K562 (cell line): ENCODE results near the gene NPR1. TPM values are rescaled to one million over a fixed set of nuclear protein-coding genes. Genes with fewer than 3 reads are reported as not detected.

Experiments
- ARID1B ChIP-seq: fragments of 450-650 bp; IDR thresholded peaks from 2 replicates; pipeline ENCODE4 v1.6.1; 2016; ENCODE audit warnings: antibody characterized with exemption, mild to moderate bottlenecking, inconsistent platforms
- BRD9 ChIP-seq: fragments of 450-650 bp; IDR thresholded peaks from 2 replicates; pipeline ENCODE4 v1.6.1; 2018; ENCODE audit warnings: low read depth; ENCODE audit not compliant: partially characterized antibody
- CBX1 ChIP-seq: sonication (generic); IDR thresholded peaks from 2 replicates; pipeline ENCODE4 v1.6.1; 2016; ENCODE audit warnings: antibody characterized with exemption, low read depth, mild to moderate bottlenecking
- HIVEP1 ChIP-seq: fragments of 250-450 bp; sonication (Bioruptor Pico); IDR thresholded peaks from 2 replicates; pipeline ENCODE4 v1.4.0; 2020; ENCODE audit warnings: mild to moderate bottlenecking
- MAZ ChIP-seq, 2 experiments: fragments of 450-650 bp in 1 of 2; sonication (generic) in 1 of 2; formaldehyde crosslinking; IDR thresholded peaks in 1 of 2; conservative IDR thresholded peaks in 1 of 2; 2 replicates each; pipeline versions ENCODE4 v1.4.0 to v1.5.0; 2020; ENCODE audit warnings: mild to moderate bottlenecking in 1 of 2, missing genetic modification reagents in 1 of 2
- MTA1 ChIP-seq: fragments of 450-650 bp; IDR thresholded peaks from 2 replicates; pipeline ENCODE4 v1.6.1; 2017; ENCODE audit warnings: borderline replicate concordance
- NBN ChIP-seq: fragments of 450-650 bp; IDR thresholded peaks from 2 replicates; pipeline ENCODE4 v1.6.1; 2016; ENCODE audit warnings: low read depth, mild to moderate bottlenecking
- NFE2 ChIP-seq: IDR thresholded peaks from 2 replicates; pipeline ENCODE4 v1.6.1; 2014; ENCODE audit warnings: antibody characterized with exemption, low read depth
- RBM25 ChIP-seq: fragments of 200-400 bp; formaldehyde crosslinking; IDR thresholded peaks from 2 replicates; pipeline ENCODE4 v1.6.1; 2018; ENCODE audit warnings: low read length, low read depth, moderate library complexity; ENCODE audit not compliant: severe bottlenecking
- SETDB1 ChIP-seq: IDR thresholded peaks from one replicate; pipeline ENCODE4 v1.6.1; 2012; ENCODE audit warnings: low read length, control low read depth, inconsistent platforms
- SMAD4 ChIP-seq: fragments of 250-450 bp; sonication (Bioruptor Pico); conservative IDR thresholded peaks from 2 replicates; pipeline ENCODE4 v1.8.0; 2021; ENCODE audit warnings: inconsistent platforms, mild to moderate bottlenecking, moderate library complexity
- SMARCA5 ChIP-seq: fragments of 450-650 bp; IDR thresholded peaks from 2 replicates; pipeline ENCODE4 v1.6.1; 2016
- SMC3 ChIP-seq: conservative IDR thresholded peaks from 2 replicates; pipeline ENCODE4 v1.6.1; 2011; ENCODE audit warnings: low read depth, low read length, improper control_type of control experiment; ENCODE audit not compliant: insufficient read depth
- SP2 ChIP-seq: IDR thresholded peaks from 2 replicates; pipeline ENCODE4 v1.6.1; 2011; ENCODE audit warnings: mild to moderate bottlenecking, low read depth, low read length, moderate library complexity; ENCODE audit not compliant: poor library complexity, severe bottlenecking; ENCODE audit errors: extremely low read depth
- SRSF1 ChIP-seq: fragments of 200-400 bp; formaldehyde crosslinking; IDR thresholded peaks from 2 replicates; pipeline ENCODE4 v1.6.1; 2017; ENCODE audit warnings: mild to moderate bottlenecking, low read depth, low read length, moderate library complexity
- ZKSCAN8 ChIP-seq: fragments of 200-800 bp; sonication (Bioruptor generic); IDR thresholded peaks from 2 replicates; pipeline ENCODE4 v1.6.1; 2016; ENCODE audit warnings: missing genetic modification characterization, missing compliant biosample characterization
- ZNF184 ChIP-seq: sonication (generic); formaldehyde crosslinking; IDR thresholded peaks from 2 replicates; pipeline ENCODE4 v1.5.0; 2020; ENCODE audit warnings: missing genetic modification reagents
- ZNF77 ChIP-seq: fragments of 250-450 bp; sonication (Bioruptor Pico); IDR thresholded peaks from 2 replicates; pipeline ENCODE4 v1.5.0; 2020
- polyA plus RNA-seq, 8 experiments: library from polyadenylated mRNA; depleted of rRNA in 4 of 8; stranded (reverse) in 5 of 8; unstranded in 3 of 8; fragments of >200 nt; fragmentation: Nextera tagmentation in 2 of 8; fragmentation: Illumina TruSeq in 1 of 8; extraction: Ambion mirVana in 2 of 8; extraction: Trizol in 1 of 8; gene quantifications; 2 replicates each; pipeline versions ENCODE4 v1.2.1 to v1.2.3, GENCODE V29; 2011 to 2014; ENCODE audit warnings: inconsistent platforms in 1 of 8, missing spikeins in 1 of 8
- total RNA-seq, 7 experiments: library from RNA; depleted of rRNA in 6 of 7; stranded (reverse); fragments of >200 nt in 6 of 7; fragmentation: Illumina TruSeq in 2 of 7; extraction: Trizol in 2 of 7; gene quantifications; 2 replicates each; pipeline versions ENCODE4 v1.2.1 to v1.2.3, GENCODE V29; 2011 to 2021; ENCODE audit warnings: low replicate concordance in 1 of 7
- TF ChIP-seq, protein P1 (sequence below): fragments of 450-650 bp; formaldehyde crosslinking; IDR thresholded peaks from 2 replicates; pipeline ENCODE4 v1.4.0; 2020; ENCODE audit warnings: mild to moderate bottlenecking, moderate library complexity
- TF ChIP-seq, protein P2 (sequence below): fragments of 200-800 bp; sonication (Bioruptor generic); IDR thresholded peaks from 2 replicates; pipeline ENCODE4 v1.6.1; 2016; ENCODE audit warnings: missing genetic modification characterization, missing compliant biosample characterization

Gene NPR1
- total and polyA plus RNA-seq, 9 of the 15 experiments (the other 6 are each of a cell fraction or from before 2014, with no cell fraction given), result 0.05 to 0.16 (median 0.06) TPM; not detected in 6

DNA sequence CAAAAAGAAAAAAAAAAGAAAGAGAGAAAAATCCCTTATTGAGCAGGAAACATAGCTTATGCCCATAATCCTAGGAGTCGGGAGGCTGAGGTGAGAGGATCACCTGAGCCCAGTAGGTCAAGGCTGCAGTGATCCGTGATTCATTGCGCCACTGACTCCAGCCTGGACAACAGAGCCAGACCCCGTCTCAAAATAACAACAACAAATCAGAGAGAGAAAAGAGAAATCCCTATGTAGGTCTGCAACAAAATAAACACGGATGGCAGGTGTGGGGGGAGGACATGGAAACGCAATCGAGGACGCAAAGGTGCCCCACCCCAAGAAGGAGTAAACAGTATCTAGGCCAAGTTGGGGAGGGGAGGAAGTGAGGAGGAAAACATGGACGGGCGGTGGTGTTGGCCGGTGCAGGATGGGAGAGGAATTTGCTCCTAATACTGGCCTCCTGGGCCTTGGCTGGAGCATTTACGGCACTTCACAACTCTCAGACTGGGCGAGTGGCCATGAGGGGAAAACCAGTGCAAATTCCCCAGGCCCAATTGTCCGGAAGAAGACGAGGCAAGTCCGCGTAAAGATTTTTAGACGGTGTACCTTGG lies 45.2 kb upstream of the NPR1 start (continued):
- TF ChIP-seq SRSF1, result no peak
- peak; percentile 55; the same call in 1 of the 2 replicates for TF ChIP-seq NBN
- no peak for TF ChIP-seq SP2
- peak; percentile 87; the same call in 1 of the 2 replicates for TF ChIP-seq SMARCA5
- no peak for TF ChIP-seq SETDB1
- TF ChIP-seq ZNF184, result no peak
- TF ChIP-seq BRD9, result peak; percentile 39
- TF ChIP-seq, protein P1, sequence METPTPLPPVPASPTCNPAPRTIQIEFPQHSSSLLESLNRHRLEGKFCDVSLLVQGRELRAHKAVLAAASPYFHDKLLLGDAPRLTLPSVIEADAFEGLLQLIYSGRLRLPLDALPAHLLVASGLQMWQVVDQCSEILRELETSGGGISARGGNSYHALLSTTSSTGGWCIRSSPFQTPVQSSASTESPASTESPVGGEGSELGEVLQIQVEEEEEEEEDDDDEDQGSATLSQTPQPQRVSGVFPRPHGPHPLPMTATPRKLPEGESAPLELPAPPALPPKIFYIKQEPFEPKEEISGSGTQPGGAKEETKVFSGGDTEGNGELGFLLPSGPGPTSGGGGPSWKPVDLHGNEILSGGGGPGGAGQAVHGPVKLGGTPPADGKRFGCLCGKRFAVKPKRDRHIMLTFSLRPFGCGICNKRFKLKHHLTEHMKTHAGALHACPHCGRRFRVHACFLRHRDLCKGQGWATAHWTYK (CRISPR knock-in tag), result no peak
- no peak; the same call in 1 of the 2 replicates for TF ChIP-seq ZKSCAN8 (CRISPR knock-in tag)
- TF ChIP-seq HIVEP1 (CRISPR knock-in tag), result no peak
- TF ChIP-seq RBM25, result peak; percentile 44
- no peak for TF ChIP-seq NFE2
- no peak for TF ChIP-seq SMAD4
- TF ChIP-seq, protein P2, sequence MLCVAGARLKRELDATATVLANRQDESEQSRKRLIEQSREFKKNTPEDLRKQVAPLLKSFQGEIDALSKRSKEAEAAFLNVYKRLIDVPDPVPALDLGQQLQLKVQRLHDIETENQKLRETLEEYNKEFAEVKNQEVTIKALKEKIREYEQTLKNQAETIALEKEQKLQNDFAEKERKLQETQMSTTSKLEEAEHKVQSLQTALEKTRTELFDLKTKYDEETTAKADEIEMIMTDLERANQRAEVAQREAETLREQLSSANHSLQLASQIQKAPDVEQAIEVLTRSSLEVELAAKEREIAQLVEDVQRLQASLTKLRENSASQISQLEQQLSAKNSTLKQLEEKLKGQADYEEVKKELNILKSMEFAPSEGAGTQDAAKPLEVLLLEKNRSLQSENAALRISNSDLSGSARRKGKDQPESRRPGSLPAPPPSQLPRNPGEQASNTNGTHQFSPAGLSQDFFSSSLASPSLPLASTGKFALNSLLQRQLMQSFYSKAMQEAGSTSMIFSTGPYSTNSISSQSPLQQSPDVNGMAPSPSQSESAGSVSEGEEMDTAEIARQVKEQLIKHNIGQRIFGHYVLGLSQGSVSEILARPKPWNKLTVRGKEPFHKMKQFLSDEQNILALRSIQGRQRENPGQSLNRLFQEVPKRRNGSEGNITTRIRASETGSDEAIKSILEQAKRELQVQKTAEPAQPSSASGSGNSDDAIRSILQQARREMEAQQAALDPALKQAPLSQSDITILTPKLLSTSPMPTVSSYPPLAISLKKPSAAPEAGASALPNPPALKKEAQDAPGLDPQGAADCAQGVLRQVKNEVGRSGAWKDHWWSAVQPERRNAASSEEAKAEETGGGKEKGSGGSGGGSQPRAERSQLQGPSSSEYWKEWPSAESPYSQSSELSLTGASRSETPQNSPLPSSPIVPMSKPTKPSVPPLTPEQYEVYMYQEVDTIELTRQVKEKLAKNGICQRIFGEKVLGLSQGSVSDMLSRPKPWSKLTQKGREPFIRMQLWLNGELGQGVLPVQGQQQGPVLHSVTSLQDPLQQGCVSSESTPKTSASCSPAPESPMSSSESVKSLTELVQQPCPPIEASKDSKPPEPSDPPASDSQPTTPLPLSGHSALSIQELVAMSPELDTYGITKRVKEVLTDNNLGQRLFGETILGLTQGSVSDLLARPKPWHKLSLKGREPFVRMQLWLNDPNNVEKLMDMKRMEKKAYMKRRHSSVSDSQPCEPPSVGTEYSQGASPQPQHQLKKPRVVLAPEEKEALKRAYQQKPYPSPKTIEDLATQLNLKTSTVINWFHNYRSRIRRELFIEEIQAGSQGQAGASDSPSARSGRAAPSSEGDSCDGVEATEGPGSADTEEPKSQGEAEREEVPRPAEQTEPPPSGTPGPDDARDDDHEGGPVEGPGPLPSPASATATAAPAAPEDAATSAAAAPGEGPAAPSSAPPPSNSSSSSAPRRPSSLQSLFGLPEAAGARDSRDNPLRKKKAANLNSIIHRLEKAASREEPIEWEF, result no peak
- no peak for TF ChIP-seq MTA1
- TF ChIP-seq CBX1, result no peak
- no peak for TF ChIP-seq ZNF77 (CRISPR knock-in tag)
- TF ChIP-seq ARID1B, result peak; percentile 31; the same call in 1 of the 2 replicates
- TF ChIP-seq SMC3, result 0 out of 2 replicates have a peak, but pooled peaks have one; percentile 9
- TF ChIP-seq MAZ (CRISPR knock-in tag; conservative IDR thresholded peaks at IDR 0.05 in 1 of 2, IDR thresholded peaks at IDR 0.05 in 1 of 2), result peak in 1 of 2 experiments; percentile 6; a peak in 1 of 4 replicates
- TF ChIP-seq, all 486 proteins: peak for 24
